GM20000 (cell line): ENCODE results near the gene MLLT10.
A peak's percentile ranks its signal among the peaks of the same experiment; 100 is the strongest.

Experiments used
- DNase-seq: peaks from one replicate; pipeline ENCODE4 v3.0.0; 2012; ENCODE audit warnings: low spot score
- TF ChIP-seq, protein P1 (sequence below): IDR thresholded peaks from 2 replicates; pipeline ENCODE4 v1.5.1; 2012; ENCODE audit warnings: mild to moderate bottlenecking, control low read depth; ENCODE audit errors: extremely low read depth, missing control alignments

MLLT10 gene

DNA sequence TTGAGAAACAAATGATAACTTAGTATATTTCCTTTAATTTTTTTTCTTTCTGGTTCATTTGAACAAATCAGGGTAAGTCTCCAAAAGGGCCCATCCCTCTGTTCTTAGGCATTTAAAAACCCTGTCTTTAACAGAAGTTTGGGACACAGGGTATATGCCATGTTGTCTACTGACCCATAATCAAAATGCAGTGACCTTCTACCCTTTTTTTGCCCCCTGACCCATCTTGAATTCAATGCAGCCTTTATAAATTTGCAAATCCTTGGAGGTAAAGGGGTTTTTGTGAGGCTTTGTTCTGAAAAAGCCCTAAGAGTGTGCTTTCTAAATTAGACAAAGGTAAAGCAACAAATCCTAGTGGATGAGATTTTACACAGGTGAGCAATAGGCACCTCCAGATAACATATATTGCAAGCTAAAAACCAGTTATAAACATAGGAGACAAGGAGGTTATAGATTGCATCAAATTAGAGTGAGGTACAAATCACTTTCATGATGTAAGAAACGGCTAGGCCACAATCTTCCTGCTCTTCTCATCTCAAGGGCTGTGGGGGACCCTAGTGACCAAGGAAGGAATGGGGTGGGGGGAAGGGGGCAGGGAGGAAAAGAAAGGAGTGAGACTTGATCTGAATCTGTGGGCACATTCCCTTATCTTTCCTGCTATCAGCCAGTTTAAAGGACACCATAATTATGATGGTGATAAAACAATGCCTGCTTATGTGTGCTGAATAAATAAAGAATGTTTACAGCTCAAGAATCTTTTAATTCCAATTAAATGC, 11.2 kb upstream of the MLLT10 start:
- TF ChIP-seq, protein P1, sequence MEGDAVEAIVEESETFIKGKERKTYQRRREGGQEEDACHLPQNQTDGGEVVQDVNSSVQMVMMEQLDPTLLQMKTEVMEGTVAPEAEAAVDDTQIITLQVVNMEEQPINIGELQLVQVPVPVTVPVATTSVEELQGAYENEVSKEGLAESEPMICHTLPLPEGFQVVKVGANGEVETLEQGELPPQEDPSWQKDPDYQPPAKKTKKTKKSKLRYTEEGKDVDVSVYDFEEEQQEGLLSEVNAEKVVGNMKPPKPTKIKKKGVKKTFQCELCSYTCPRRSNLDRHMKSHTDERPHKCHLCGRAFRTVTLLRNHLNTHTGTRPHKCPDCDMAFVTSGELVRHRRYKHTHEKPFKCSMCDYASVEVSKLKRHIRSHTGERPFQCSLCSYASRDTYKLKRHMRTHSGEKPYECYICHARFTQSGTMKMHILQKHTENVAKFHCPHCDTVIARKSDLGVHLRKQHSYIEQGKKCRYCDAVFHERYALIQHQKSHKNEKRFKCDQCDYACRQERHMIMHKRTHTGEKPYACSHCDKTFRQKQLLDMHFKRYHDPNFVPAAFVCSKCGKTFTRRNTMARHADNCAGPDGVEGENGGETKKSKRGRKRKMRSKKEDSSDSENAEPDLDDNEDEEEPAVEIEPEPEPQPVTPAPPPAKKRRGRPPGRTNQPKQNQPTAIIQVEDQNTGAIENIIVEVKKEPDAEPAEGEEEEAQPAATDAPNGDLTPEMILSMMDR: no peak
- DNase-seq: no peak

DNA sequence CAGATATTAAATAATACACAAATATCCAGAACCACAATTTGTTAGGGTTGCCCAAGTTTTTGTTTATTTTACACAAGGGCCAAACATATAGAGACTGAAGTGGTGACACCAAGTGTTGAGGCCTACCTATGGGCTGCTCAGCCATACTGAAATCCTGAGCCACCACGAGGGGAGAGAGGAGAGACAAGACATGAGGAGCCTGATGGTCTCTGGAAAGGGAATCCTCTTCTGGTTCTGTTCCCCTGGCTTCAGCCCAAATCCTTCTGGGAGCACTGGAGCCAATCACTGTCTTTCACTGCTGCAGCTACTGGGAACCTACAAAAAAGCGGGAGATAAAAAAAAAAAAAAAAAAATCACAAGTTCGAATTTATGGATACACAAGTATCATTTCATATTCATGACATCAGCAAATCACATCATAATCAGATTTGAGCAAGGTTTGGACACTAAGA, 10.4 kb upstream of the MLLT10 start:
- no peak for DNase-seq
- TF ChIP-seq, protein P1: no peak

DNA sequence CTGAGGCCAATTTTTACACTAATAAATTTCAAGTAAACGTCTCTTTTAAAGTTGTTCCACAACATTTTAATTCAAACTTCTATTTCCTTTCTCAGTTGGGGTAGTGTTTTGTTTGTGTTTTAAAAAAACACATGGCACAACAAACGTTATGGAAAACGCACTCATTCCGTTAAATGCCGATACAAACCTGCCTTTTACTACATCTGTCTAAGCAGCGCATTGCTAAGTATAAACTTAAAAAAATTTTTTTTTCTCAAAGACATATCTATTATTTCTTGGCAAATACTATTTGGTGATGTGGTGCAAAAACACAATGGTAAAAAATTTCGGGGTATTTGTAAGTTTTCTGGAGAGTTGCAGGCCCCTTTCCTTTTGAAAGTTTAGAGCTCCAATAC, 9.9 kb upstream of the MLLT10 start:
- no peak for DNase-seq
- TF ChIP-seq, protein P1: no peak

DNA sequence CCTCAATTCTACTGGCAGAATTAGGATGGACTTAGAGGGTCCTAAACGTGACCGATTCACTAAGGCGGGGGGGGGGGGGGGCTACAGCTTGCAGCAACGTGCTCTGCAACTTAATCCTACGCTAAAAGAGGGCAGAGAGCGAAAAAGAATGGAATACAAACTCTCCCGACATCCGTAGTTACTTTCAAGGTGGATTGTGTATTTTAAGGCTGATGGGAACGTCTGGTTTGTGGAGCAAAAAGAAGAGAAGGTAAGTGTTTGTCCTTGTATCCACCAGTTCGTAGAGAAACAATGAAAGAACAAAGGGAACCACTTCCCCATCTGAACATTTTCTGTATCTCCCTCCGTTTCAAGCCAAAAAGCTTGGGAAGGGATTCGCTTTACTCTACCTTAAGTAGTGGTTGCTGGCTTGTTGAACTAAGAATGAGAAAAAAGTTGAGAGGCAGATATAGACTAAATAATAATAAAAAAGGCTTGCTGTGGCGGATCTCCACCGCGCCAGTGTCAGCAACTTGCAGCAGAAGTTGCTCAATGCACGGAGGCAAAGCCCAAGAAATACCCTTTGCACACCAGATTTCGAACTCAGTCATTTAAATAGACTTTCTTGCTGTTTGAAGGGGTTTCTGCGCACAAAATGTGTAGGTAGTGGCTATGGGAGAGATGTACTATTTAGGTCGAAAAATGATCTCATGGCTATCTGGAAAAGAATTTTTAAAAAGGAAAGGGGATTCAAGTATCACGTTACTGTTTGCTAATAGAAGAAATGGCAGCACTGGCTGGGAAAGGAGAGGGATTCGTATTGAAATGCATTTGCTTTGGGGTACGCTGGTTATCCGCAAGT, 9.3 kb upstream of the MLLT10 start:
- TF ChIP-seq, protein P1: no peak
- DNase-seq: no peak

DNA sequence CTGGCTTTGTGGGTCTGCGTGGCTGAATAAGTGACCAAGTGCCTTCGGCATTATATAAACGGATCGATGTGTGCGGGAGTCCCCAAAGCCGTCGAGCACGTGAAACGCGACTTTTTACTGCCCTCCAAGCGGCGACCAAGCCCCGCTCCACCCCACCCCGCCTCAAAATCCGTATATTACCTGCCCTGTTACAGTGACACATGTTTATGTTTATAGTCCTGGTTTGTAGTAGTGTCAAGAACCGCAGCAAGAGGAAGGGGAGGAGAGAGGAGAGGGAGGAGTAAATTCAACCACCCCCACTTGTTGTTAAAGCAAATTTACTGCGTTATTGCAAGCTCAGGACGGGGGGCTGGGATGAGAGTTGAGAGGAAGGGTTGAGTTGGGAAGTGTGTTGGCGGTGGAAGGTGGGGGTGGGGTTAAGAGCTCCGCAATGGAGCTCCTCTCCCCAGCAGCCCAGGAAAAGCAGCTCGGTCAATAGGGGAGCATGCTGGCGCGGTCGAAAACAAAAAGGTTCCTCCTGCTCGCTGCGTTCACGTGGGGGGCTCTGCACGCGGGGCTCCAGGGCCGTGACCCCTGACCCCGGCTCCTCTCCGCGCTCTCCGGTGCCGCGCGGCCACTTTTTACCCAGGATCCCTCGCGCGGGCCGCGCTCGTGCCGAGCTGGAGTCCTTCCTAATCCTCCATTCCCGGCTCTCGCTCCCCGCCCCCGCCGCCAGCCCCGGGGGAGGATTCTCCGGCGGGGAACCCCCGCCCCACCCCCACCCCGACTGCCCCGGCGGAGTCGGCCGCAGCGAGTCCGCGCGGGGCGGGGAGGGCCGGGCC, 8.5 kb upstream of the MLLT10 start, which contains the start of gene SKIDA1:
TSS of gene SKIDA1 (minus strand) at position 316 of the 821 bp plus-strand sequence. CDS start 7,860 bp downstream, outside the sequence.
- DNase-seq: peak; percentile 74
- TF ChIP-seq, protein P1: no peak

DNA sequence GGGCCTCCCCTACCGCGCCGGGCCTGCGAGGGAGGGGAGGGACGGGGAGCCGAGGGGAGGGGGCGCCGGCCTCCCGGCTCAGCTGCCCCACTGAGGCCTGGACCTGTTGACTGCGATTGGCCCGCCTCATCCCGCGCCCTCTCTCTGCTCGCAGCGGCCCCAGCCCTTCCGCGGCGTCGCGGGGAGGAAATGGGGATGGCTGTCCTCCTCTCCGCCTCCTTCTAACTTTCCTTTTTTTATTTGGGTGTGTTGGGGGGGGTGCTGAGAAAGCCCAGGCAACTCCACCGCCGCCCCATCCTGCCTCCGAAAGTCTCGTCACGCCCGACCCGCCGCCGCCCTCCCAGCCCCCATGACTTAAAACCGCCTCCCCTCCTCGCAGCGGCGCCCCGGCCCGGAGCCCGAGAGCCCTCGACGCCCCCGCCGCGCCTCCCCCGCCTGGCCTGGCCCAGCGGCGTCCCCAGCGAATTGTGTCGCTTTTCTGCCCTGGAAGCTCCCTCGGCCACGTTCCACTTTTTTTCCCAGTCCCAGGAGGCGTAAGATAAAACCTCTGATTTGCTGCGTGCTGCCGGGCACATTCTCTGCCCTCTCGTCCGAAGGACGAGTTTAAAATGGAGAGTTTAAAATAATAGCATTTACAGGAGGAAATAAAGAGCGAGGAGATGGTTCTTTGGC, 7.7 kb upstream of the MLLT10 start:
- TF ChIP-seq, protein P1: no peak
- DNase-seq: peak; percentile 78
